ENCODE results near the gene LRRN4CL.

Gene LRRN4CL

DNA sequence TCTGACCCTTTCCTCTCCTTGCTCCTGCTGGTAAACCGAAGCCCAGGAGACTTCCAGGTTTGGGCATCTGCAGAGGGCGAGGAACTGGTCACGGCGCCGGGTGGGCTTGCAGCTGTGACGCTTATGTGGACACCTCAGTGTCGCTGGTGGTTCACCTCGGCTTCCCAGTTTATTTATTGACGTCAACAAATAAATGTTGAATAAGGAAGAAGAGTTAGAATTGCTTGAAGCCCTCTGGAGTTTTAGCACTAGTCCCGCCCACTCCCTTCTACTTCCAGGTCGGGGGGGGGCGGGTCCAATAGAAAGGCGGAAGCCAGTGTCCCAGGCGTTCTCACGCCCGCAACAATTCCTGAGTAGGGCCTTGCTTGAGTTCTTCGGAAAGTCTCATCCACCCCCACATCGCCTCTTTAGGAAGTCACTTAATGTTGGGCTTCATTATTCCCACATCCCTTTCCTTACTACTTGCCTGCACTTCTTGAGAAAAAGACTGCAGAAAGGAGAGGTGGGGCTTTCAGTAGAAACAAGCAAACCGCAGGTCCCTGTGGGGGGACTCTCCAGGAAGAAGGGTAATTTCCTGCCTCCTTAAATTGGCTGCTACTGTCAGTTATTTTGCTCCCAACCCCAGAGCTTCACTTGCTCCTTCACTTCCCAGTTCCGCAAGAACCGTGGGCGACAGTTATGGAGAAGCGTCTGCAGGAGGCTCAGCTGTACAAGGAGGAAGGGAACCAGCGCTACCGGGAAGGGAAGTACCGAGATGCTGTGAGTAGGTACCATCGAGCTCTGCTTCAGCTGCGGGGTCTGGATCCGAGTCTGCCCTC, 39.0 kb upstream of the LRRN4CL start, which contains the start of gene TTC9C:
Gene TTC9C, plus strand, starts transcription at position 316 of the 818 bp plus-strand sequence. Its CDS starts 363 bp downstream, at position 679.
- Histone ChIP-seq H3K9me3 (ENCODE audit: low read length) (no peaks in the 10 kb centered on the region), H3K27me3 (ENCODE audit: insufficient read depth, low read length) (no peaks in the 10 kb centered on the region), H4K20me1 (ENCODE audit: insufficient read depth, low read length) (no peaks in the 10 kb centered on the region; the same call in 1 of the 2 replicates), H2AFZ (ENCODE audit: low read length) (no peak within 1 kb of the TSS), H3K27ac (ENCODE audit: low read depth, low read length, poor library complexity, severe bottlenecking) (peak within 1 kb of the TSS; percentile 95), H3K4me1 (ENCODE audit: insufficient read depth, low read length, severe bottlenecking) (peaks cover 26% of the 10 kb centered on the region), H3K79me2 (ENCODE audit: insufficient read depth, low read length) (peaks cover 50% of the 10 kb centered on the region), H3K4me2 (ENCODE audit: low read length) (peak within 1 kb of the TSS; percentile 75), H3F3A (ENCODE audit: insufficient read depth, low read length) (no peaks in the 10 kb centered on the region), H3K36me3 (ENCODE audit: insufficient read depth, low read length) (peaks cover 45% of the 10 kb centered on the region), H3K4me3 (ENCODE audit: low read depth, low read length, poor library complexity, severe bottlenecking) (peak within 1 kb of the TSS; percentile 99), H3K9me2 (ENCODE audit: low read depth, low read length) (no peaks in the 10 kb centered on the region), H3K9ac (ENCODE audit: low read length) (peak within 1 kb of the TSS; percentile 82)
- TF ChIP-seq CTCF (IDR thresholded peaks at IDR 0.05; ENCODE audit: low read length) (no peak), EZH2 (IDR thresholded peaks at IDR 0.05; ENCODE audit: borderline replicate concordance, low read length) (no peak)

GRCh38 chr11:62727872-62728170, 38.5 kb upstream of the LRRN4CL start:
- no peak for TF ChIP-seq EZH2 (IDR thresholded peaks at IDR 0.05; ENCODE audit: borderline replicate concordance, low read length)
- TF ChIP-seq CTCF (IDR thresholded peaks at IDR 0.05; ENCODE audit: low read length) = no peak
- peaks cover 51% of the 10 kb centered on the region for H3K79me2 ChIP-seq (ENCODE audit: insufficient read depth, low read length)
- H3K27ac ChIP-seq (ENCODE audit: low read depth, low read length, poor library complexity, severe bottlenecking) = peak overlapping the region; percentile 95
- H3K27me3 ChIP-seq (ENCODE audit: insufficient read depth, low read length) = no peaks in the 10 kb centered on the region
- no peaks in the 10 kb centered on the region for H3F3A ChIP-seq (ENCODE audit: insufficient read depth, low read length)
- peaks cover 26% of the 10 kb centered on the region for H3K4me1 ChIP-seq (ENCODE audit: insufficient read depth, low read length, severe bottlenecking)
- peak overlapping the region; percentile 82 for H3K9ac ChIP-seq (ENCODE audit: low read length)
- peaks cover 45% of the 10 kb centered on the region for H3K36me3 ChIP-seq (ENCODE audit: insufficient read depth, low read length)
- peak overlapping the region; percentile 75 for H3K4me2 ChIP-seq (ENCODE audit: low read length)
- H4K20me1 ChIP-seq (ENCODE audit: insufficient read depth, low read length) = no peaks in the 10 kb centered on the region; the same call in 1 of the 2 replicates
- H3K9me2 ChIP-seq (ENCODE audit: low read depth, low read length) = no peaks in the 10 kb centered on the region
- no peak overlapping the region for H2AFZ ChIP-seq (ENCODE audit: low read length)
- peak overlapping the region; percentile 99 for H3K4me3 ChIP-seq (ENCODE audit: low read depth, low read length, poor library complexity, severe bottlenecking)
- H3K9me3 ChIP-seq (ENCODE audit: low read length) = no peaks in the 10 kb centered on the region

DNA sequence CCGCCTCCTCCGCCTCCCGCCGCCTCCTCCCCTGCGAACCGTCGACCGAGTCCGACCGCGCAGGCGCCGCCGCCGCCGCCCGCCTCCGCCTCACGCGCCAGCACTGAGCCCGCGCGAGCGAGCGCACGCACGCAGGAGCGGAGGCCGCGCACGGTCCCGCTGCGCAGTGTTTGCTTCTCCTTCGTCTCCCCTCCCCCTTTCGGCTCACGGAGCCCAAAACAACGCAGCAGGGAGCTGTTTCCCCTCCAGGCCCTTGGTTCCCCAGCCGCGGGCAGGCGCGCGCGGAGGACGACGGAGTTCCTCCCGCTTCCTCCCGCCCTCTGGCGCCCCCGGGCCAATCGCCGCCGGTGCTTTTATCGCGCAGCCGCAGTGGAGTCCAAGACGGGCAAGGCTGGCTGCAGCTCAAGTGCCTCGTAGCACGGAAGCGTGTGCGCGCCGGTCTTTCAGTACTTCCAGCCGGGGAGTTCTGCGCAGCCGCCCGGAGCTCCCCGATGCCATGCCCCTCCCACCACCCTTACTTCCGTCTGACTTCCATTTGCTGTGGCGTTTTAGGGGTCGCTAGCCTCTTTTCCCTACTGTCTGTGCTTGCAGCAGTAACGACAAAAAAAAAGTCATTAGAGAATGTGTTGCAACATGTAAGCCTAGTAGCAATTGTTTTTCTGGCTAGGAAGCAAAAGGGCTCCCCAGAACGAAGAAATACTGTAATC, 38.0 kb upstream of the LRRN4CL start, which contains the start of gene HNRNPUL2:
Gene HNRNPUL2, minus strand, starts transcription at position 293 of the 707 bp plus-strand sequence. CDS start 301 bp downstream, outside the sequence.
- Histone ChIP-seq H3K4me1 (ENCODE audit: insufficient read depth, low read length, severe bottlenecking) (peaks cover 26% of the 10 kb centered on the region), H3K79me2 (ENCODE audit: insufficient read depth, low read length) (peaks cover 51% of the 10 kb centered on the region), H3K27ac (ENCODE audit: low read depth, low read length, poor library complexity, severe bottlenecking) (peak within 1 kb of the TSS; percentile 95), H3F3A (ENCODE audit: insufficient read depth, low read length) (no peaks in the 10 kb centered on the region), H4K20me1 (ENCODE audit: insufficient read depth, low read length) (no peaks in the 10 kb centered on the region; the same call in 1 of the 2 replicates), H3K9ac (ENCODE audit: low read length) (peak within 1 kb of the TSS; percentile 82), H3K27me3 (ENCODE audit: insufficient read depth, low read length) (no peaks in the 10 kb centered on the region), H3K4me2 (ENCODE audit: low read length) (peak within 1 kb of the TSS; percentile 75), H3K9me2 (ENCODE audit: low read depth, low read length) (no peaks in the 10 kb centered on the region), H3K4me3 (ENCODE audit: low read depth, low read length, poor library complexity, severe bottlenecking) (peak within 1 kb of the TSS; percentile 99), H2AFZ (ENCODE audit: low read length) (no peak within 1 kb of the TSS), H3K36me3 (ENCODE audit: insufficient read depth, low read length) (peaks cover 50% of the 10 kb centered on the region), H3K9me3 (ENCODE audit: low read length) (no peaks in the 10 kb centered on the region)
- TF ChIP-seq CTCF (IDR thresholded peaks at IDR 0.05; ENCODE audit: low read length) = no peak
- no peak for TF ChIP-seq EZH2 (IDR thresholded peaks at IDR 0.05; ENCODE audit: borderline replicate concordance, low read length)
